ENCODE data around the gene ARHGAP15.
A peak's percentile ranks its signal among the peaks of the same experiment; 100 is the strongest.

ARHGAP15 gene

DNA sequence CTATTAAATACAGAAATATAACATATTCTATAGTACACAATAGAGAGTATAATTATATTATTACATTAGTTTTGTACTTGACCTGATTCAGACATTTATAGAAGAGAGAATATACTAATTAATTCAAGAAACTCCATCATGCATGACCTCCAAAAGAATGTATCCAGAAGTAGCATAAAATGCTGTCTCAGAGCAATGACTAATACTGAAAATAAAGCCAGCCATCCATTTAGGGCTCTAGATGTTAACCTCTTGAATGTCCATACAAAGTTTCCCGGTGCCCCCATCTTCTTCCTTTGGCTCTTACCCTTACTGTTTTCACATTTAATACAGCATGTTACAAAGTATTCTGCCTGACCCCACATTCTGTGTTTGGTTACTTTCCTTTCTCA, 102.0 kb downstream of the ARHGAP15 start:
- peaks cover 0 to 2% of the 10 kb centered on the region in 2 donors for H3K9me3 ChIP-seq (replicated peaks in 1 of 2; ENCODE audit: control insufficient read depth in 2 of 2, insufficient read depth in 1 of 2, low read depth in 1 of 2, low read length in 2 of 2)

GRCh38 chr2:143237146-143237777, 108.0 kb downstream of the ARHGAP15 start:
- Histone ChIP-seq H4K8ac (ENCODE audit: low read depth, low read length) (no peak overlapping the region), H3K4ac (ENCODE audit: low read length) (no peak overlapping the region), H3K79me1 (ENCODE audit: low read depth, low read length) (no peaks in the 10 kb centered on the region), H3K18ac (ENCODE audit: low read length) (no peak overlapping the region), H2BK120ac (ENCODE audit: low read depth, low read length) (no peak overlapping the region), H3K23ac (ENCODE audit: low read depth, low read length, poor library complexity) (no peak overlapping the region), H3K14ac (ENCODE audit: low read length) (no peak overlapping the region), H2BK12ac (ENCODE audit: low read length) (no peak overlapping the region), H3K27ac (replicated peaks; ENCODE audit: low read length) (no peak overlapping the region), H3K27me3 (ENCODE audit: control insufficient read depth in 3 of 3, insufficient read depth in 3 of 3, low read depth in 1 of 3, low read length in 3 of 3) (no peaks in the 10 kb centered on the region), H3K4me3 (ENCODE audit: low read length in 2 of 2) (no peak overlapping the region), H3K9me3 (replicated peaks in 1 of 2; ENCODE audit: control insufficient read depth in 2 of 2, insufficient read depth in 1 of 2, low read depth in 1 of 2, low read length in 2 of 2) (no peaks in the 10 kb centered on the region), H2BK5ac (ENCODE audit: low read length) (no peak overlapping the region), H3K9ac (ENCODE audit: low read depth, low read length, poor library complexity) (no peak overlapping the region), H3K4me2 (ENCODE audit: insufficient read depth, low read length, poor library complexity, severe bottlenecking) (no peak overlapping the region), H2BK15ac (ENCODE audit: low read length) (no peak overlapping the region), H3K36me3 (replicated peaks in 1 of 2; ENCODE audit: control insufficient read depth in 2 of 2, insufficient read depth in 2 of 2, low read length in 2 of 2) (no peaks in the 10 kb centered on the region), H3K4me1 (ENCODE audit: control insufficient read depth in 2 of 2, insufficient read depth in 1 of 2, low read depth in 1 of 2, low read length in 2 of 2) (peaks cover 4 to 6% of the 10 kb centered on the region in 2 donors), H4K91ac (ENCODE audit: low read depth, low read length, poor library complexity) (no peak overlapping the region), H2AFZ (ENCODE audit: low read length) (no peak overlapping the region), H2AK5ac (ENCODE audit: low read depth, low read length) (no peak overlapping the region)
- no peak for DNase-seq (ENCODE audit: low spot score)
- no CpG with 5 or more reads among the region's 8 CpGs for WGBS, 2 donors (ENCODE audit: extremely low coverage in 2 of 2, insufficient read length in 2 of 2, insufficient replicate concordance in 1 of 2)

More for the DNA sequence above, 102.0 kb downstream of the ARHGAP15 start:
- Histone ChIP-seq H3K14ac (ENCODE audit: low read length) (no peak overlapping the region), H3K79me1 (ENCODE audit: low read depth, low read length) (no peaks in the 10 kb centered on the region), H3K36me3 (replicated peaks in 1 of 2; ENCODE audit: control insufficient read depth in 2 of 2, insufficient read depth in 2 of 2, low read length in 2 of 2) (no peaks in the 10 kb centered on the region), H3K18ac (ENCODE audit: low read length) (no peak overlapping the region), H3K4me3 (ENCODE audit: low read length in 2 of 2) (no peak overlapping the region), H3K9ac (ENCODE audit: low read depth, low read length, poor library complexity) (no peak overlapping the region), H3K27ac (replicated peaks; ENCODE audit: low read length) (no peak overlapping the region), H4K8ac (ENCODE audit: low read depth, low read length) (no peak overlapping the region), H2BK15ac (ENCODE audit: low read length) (no peak overlapping the region), H2BK12ac (ENCODE audit: low read length) (no peak overlapping the region), H2BK5ac (ENCODE audit: low read length) (no peak overlapping the region), H3K27me3 (ENCODE audit: control insufficient read depth in 3 of 3, insufficient read depth in 3 of 3, low read depth in 1 of 3, low read length in 3 of 3) (no peaks in the 10 kb centered on the region), H2AK5ac (ENCODE audit: low read depth, low read length) (no peak overlapping the region), H3K4me2 (ENCODE audit: insufficient read depth, low read length, poor library complexity, severe bottlenecking) (no peak overlapping the region), H3K4ac (ENCODE audit: low read length) (no peak overlapping the region), H3K23ac (ENCODE audit: low read depth, low read length, poor library complexity) (no peak overlapping the region), H2AFZ (ENCODE audit: low read length) (no peak overlapping the region), H3K4me1 (ENCODE audit: control insufficient read depth in 2 of 2, insufficient read depth in 1 of 2, low read depth in 1 of 2, low read length in 2 of 2) (peaks cover 8 to 17% of the 10 kb centered on the region in 2 donors), H2BK120ac (ENCODE audit: low read depth, low read length) (no peak overlapping the region), H4K91ac (ENCODE audit: low read depth, low read length, poor library complexity) (no peak overlapping the region)
- no peak for DNase-seq (ENCODE audit: low spot score)
- WGBS, 2 donors (ENCODE audit: extremely low coverage in 2 of 2, insufficient read length in 2 of 2, insufficient replicate concordance in 1 of 2) = no CpG with 5 or more reads among the region's 1 CpG

DNA sequence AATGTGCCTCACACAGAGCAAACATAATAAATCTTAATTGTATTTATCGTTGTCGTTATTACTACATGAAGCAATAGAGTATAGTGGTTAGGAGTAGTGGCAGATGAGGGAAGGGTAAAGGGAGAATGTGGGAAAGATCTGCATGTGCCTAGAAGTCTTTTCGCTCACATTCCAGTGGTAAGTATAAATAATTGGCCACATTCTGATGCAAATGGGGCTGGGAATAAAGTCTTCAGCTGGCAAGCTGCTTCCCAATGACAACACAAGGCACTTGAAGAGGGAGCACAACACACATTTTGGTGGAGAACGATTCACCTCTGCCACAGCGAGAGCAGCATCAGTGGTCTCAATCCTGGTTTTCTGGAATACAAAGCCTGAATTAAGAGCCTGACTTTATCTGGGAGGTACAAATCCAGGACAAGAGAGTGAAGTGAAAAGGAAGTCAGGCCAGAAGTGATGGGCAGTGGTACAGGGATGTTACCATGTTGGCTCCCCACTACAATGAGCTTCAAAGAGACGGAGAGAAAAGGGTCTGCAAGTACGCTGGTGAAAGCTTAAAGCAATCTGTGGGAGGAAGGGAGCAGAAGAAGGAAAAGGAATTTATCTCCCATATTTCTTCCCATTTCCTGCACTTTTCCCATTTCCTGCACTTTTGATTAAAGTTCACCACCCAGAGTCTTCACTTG, 112.3 kb downstream of the ARHGAP15 start:
- H3K36me3 ChIP-seq (replicated peaks in 1 of 2; ENCODE audit: control insufficient read depth in 2 of 2, insufficient read depth in 2 of 2, low read length in 2 of 2) = no peaks in the 10 kb centered on the region
- no peak overlapping the region for H3K14ac ChIP-seq (ENCODE audit: low read length)
- no peak overlapping the region for H4K91ac ChIP-seq (ENCODE audit: low read depth, low read length, poor library complexity)
- H2BK15ac ChIP-seq (ENCODE audit: low read length) = no peak overlapping the region
- H3K79me1 ChIP-seq (ENCODE audit: low read depth, low read length) = no peaks in the 10 kb centered on the region
- no peak overlapping the region for H3K23ac ChIP-seq (ENCODE audit: low read depth, low read length, poor library complexity)
- H2AFZ ChIP-seq (ENCODE audit: low read length) = peak overlapping the region; percentile 69
- H2BK5ac ChIP-seq (ENCODE audit: low read length) = no peak overlapping the region
- no CpG with 5 or more reads among the region's 7 CpGs for WGBS, 2 donors (ENCODE audit: extremely low coverage in 2 of 2, insufficient read length in 2 of 2, insufficient replicate concordance in 1 of 2)
- H3K4me3 ChIP-seq (ENCODE audit: low read length in 2 of 2) = no peak overlapping the region
- H3K4me1 ChIP-seq (ENCODE audit: control insufficient read depth in 2 of 2, insufficient read depth in 1 of 2, low read depth in 1 of 2, low read length in 2 of 2) = peaks cover 4 to 6% of the 10 kb centered on the region in 2 donors
- no peak overlapping the region for H3K9ac ChIP-seq (ENCODE audit: low read depth, low read length, poor library complexity)
- no peak overlapping the region for H2AK5ac ChIP-seq (ENCODE audit: low read depth, low read length)
- DNase-seq (ENCODE audit: low spot score) = no peak
- no peak overlapping the region for H3K4me2 ChIP-seq (ENCODE audit: insufficient read depth, low read length, poor library complexity, severe bottlenecking)
- no peak overlapping the region for H3K27ac ChIP-seq (replicated peaks; ENCODE audit: low read length)
- H3K27me3 ChIP-seq (ENCODE audit: control insufficient read depth in 3 of 3, insufficient read depth in 3 of 3, low read depth in 1 of 3, low read length in 3 of 3) = no peaks in the 10 kb centered on the region
- H2BK12ac ChIP-seq (ENCODE audit: low read length) = no peak overlapping the region
- no peaks in the 10 kb centered on the region for H3K9me3 ChIP-seq (replicated peaks in 1 of 2; ENCODE audit: control insufficient read depth in 2 of 2, insufficient read depth in 1 of 2, low read depth in 1 of 2, low read length in 2 of 2)
- H3K18ac ChIP-seq (ENCODE audit: low read length) = no peak overlapping the region
- H3K4ac ChIP-seq (ENCODE audit: low read length) = no peak overlapping the region
- no peak overlapping the region for H4K8ac ChIP-seq (ENCODE audit: low read depth, low read length)
- no peak overlapping the region for H2BK120ac ChIP-seq (ENCODE audit: low read depth, low read length)

DNA sequence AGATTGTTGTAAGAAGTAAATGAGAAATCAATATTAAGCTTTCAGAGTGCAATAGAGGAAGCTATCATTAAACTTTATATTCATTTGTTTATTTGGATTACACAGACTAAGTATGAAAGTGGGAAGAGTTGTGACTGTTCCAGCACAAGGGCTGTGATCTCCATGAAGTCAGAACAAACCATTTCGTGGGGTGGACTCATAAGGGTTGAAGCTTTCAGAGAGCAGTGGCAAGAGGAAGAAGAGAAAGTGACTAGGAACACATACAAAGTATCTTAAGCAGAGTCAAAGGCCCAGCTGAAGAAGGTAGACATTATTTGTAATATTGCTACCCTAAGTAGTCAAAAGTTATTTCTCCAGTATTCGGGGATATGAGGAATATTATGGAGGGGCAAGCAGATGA, 117.0 kb downstream of the ARHGAP15 start:
- Histone ChIP-seq H3K36me3 (replicated peaks in 1 of 2; ENCODE audit: control insufficient read depth in 2 of 2, insufficient read depth in 2 of 2, low read length in 2 of 2) (no peaks in the 10 kb centered on the region), H3K27ac (replicated peaks; ENCODE audit: low read length) (no peak overlapping the region), H3K18ac (ENCODE audit: low read length) (no peak overlapping the region), H3K4me3 (ENCODE audit: low read length in 2 of 2) (no peak overlapping the region), H4K91ac (ENCODE audit: low read depth, low read length, poor library complexity) (no peak overlapping the region), H2BK5ac (ENCODE audit: low read length) (no peak overlapping the region), H3K27me3 (ENCODE audit: control insufficient read depth in 3 of 3, insufficient read depth in 3 of 3, low read depth in 1 of 3, low read length in 3 of 3) (no peaks in the 10 kb centered on the region), H3K9me3 (replicated peaks in 1 of 2; ENCODE audit: control insufficient read depth in 2 of 2, insufficient read depth in 1 of 2, low read depth in 1 of 2, low read length in 2 of 2) (no peaks in the 10 kb centered on the region), H2AK5ac (ENCODE audit: low read depth, low read length) (no peak overlapping the region), H3K4me1 (ENCODE audit: control insufficient read depth in 2 of 2, insufficient read depth in 1 of 2, low read depth in 1 of 2, low read length in 2 of 2) (peaks cover 4 to 6% of the 10 kb centered on the region in 2 donors), H2BK12ac (ENCODE audit: low read length) (no peak overlapping the region), H4K8ac (ENCODE audit: low read depth, low read length) (no peak overlapping the region), H2BK15ac (ENCODE audit: low read length) (no peak overlapping the region), H3K23ac (ENCODE audit: low read depth, low read length, poor library complexity) (no peak overlapping the region), H2AFZ (ENCODE audit: low read length) (no peak overlapping the region), H3K4me2 (ENCODE audit: insufficient read depth, low read length, poor library complexity, severe bottlenecking) (no peak overlapping the region), H3K9ac (ENCODE audit: low read depth, low read length, poor library complexity) (no peak overlapping the region), H3K79me1 (ENCODE audit: low read depth, low read length) (no peaks in the 10 kb centered on the region), H2BK120ac (ENCODE audit: low read depth, low read length) (no peak overlapping the region), H3K14ac (ENCODE audit: low read length) (no peak overlapping the region), H3K4ac (ENCODE audit: low read length) (no peak overlapping the region)
- no CpG with 5 or more reads among the region's 2 CpGs for WGBS, 2 donors (ENCODE audit: extremely low coverage in 2 of 2, insufficient read length in 2 of 2, insufficient replicate concordance in 1 of 2)
- no peak for DNase-seq (ENCODE audit: low spot score)
